Keratinocyte (primary cell): ENCODE results near the gene CENPV. TPM values are rescaled to one million over a fixed set of nuclear protein-coding genes. Genes with fewer than 3 reads are reported as not detected.

Experiments used
- DNase-seq: peaks from one replicate; pipeline ENCODE4 v3.0.0-alpha.2; 2011; ENCODE audit warnings: low read depth, missing footprints, low spot score
- FAIRE-seq: peaks from 2 replicates; lab custom pipeline; 2011; peaks lifted over from hg19 to GRCh38; lab: Jason Lieb, UNC
- H2AFZ ChIP-seq: 2 replicates; pipeline ENCODE4 v1.6.0; 2012; ENCODE audit warnings: low read length, control low read depth, inconsistent platforms; ENCODE audit not compliant: control insufficient read depth
- H3K27ac ChIP-seq: 2 replicates; pipeline ENCODE4 v1.5.1; 2011; ENCODE audit warnings: low read length; ENCODE audit not compliant: control insufficient read depth, insufficient read depth
- H3K27me3 ChIP-seq: 3 replicates; pipeline ENCODE4 v1.6.0; 2011; ENCODE audit warnings: low read length; ENCODE audit not compliant: control insufficient read depth, insufficient read depth; ENCODE audit errors: extremely low read depth
- H3K36me3 ChIP-seq, 2 experiments: 2 replicates in 1 of 2; 3 replicates in 1 of 2; pipeline ENCODE4 v1.5.1; 2011; ENCODE audit warnings: low read length in 2 of 2, mild to moderate bottlenecking in 1 of 2; ENCODE audit not compliant: control insufficient read depth in 2 of 2, insufficient read depth in 2 of 2; ENCODE audit errors: extremely low read depth in 1 of 2
- H3K4me1 ChIP-seq: 3 replicates; pipeline ENCODE4 v1.5.1; 2011; ENCODE audit warnings: low read length; ENCODE audit not compliant: control insufficient read depth, insufficient read depth; ENCODE audit errors: extremely low read depth
- H3K4me2 ChIP-seq: 3 replicates; pipeline ENCODE4 v1.6.0; 2011; ENCODE audit warnings: low read depth, low read length; ENCODE audit not compliant: control insufficient read depth, insufficient read depth; ENCODE audit errors: extremely low read depth
- H3K4me3 ChIP-seq, 3 experiments: fragments of 200-600 bp in 1 of 3; sonication (generic) in 1 of 3; 2 replicates in 2 of 3; 3 replicates in 1 of 3; pipeline ENCODE4 v1.5.1; 2011 to 2016; ENCODE audit warnings: low read length in 3 of 3, mild to moderate bottlenecking in 3 of 3, control low read depth in 2 of 3, inconsistent platforms in 1 of 3, low read depth in 1 of 3, mixed read lengths in 1 of 3, mixed run types in 1 of 3, moderate library complexity in 1 of 3; ENCODE audit not compliant: control insufficient read depth in 2 of 3, insufficient read depth in 2 of 3; ENCODE audit errors: extremely low read depth in 1 of 3
- H3K79me2 ChIP-seq: 2 replicates; pipeline ENCODE4 v1.6.0; 2012; ENCODE audit warnings: low read length; ENCODE audit not compliant: control insufficient read depth, insufficient read depth
- H3K9ac ChIP-seq: 3 replicates; pipeline ENCODE4 v1.6.0; 2011; ENCODE audit warnings: low read length; ENCODE audit not compliant: control insufficient read depth, insufficient read depth; ENCODE audit errors: extremely low read depth
- H3K9me1 ChIP-seq: 3 replicates; pipeline ENCODE4 v1.6.0; 2011; ENCODE audit warnings: low read length; ENCODE audit not compliant: control insufficient read depth, insufficient read depth; ENCODE audit errors: extremely low read depth
- H3K9me3 ChIP-seq: 2 replicates; pipeline ENCODE4 v1.5.1; 2012; ENCODE audit warnings: low read depth, low read length; ENCODE audit not compliant: control insufficient read depth
- H4K20me1 ChIP-seq: 3 replicates; pipeline ENCODE4 v1.6.0; 2011; ENCODE audit warnings: low read length; ENCODE audit not compliant: control insufficient read depth, insufficient read depth; ENCODE audit errors: extremely low read depth
- EZH2 ChIP-seq: IDR thresholded peaks from one replicate; pipeline ENCODE4 v1.6.1; 2012; ENCODE audit warnings: inconsistent platforms, mild to moderate bottlenecking, low read length, moderate library complexity
- dilution Hi-C: fragments of 300-500 bp; cut with MboI; formaldehyde crosslinking; loops from one replicate; pipeline ENCODE4 v1.7.0; 2020; ENCODE audit warnings: low sequenced_read_pairs; ENCODE audit not compliant: extremely low pct_ligation_motif_present
- polyA plus RNA-seq, 5 experiments: library from polyadenylated mRNA; depleted of rRNA in 3 of 5; stranded (reverse) in 3 of 5; stranded (forward) in 1 of 5; unstranded in 1 of 5; fragments of >200 nt; gene quantifications; 1 replicate in 1 of 5; 2 replicates in 3 of 5; 3 replicates in 1 of 5; pipeline versions ENCODE4 v1.2.1 to v1.2.3, GENCODE V29; 2011 to 2012; ENCODE audit warnings: missing spikeins in 2 of 5, low read depth in 1 of 5, low replicate concordance in 1 of 5
- TF ChIP-seq, protein P1 (sequence below), 3 experiments: IDR thresholded peaks in 1 of 3; conservative IDR thresholded peaks in 1 of 3; optimal IDR thresholded peaks in 1 of 3; 2 replicates in 2 of 3; 3 replicates in 1 of 3; pipeline versions ENCODE3 to v1.5.1; 2011; ENCODE audit warnings: low read length in 3 of 3, mild to moderate bottlenecking in 3 of 3, moderate library complexity in 2 of 3, control low read depth in 1 of 3, inconsistent platforms in 1 of 3; ENCODE audit not compliant: insufficient read depth in 2 of 3; ENCODE audit errors: extremely low read depth in 1 of 3

The CENPV gene
- polyA plus RNA-seq, 1 donor (not counting 4 experiments of a cell fraction or from before 2014, with no cell fraction given), result 1.5 TPM

DNA sequence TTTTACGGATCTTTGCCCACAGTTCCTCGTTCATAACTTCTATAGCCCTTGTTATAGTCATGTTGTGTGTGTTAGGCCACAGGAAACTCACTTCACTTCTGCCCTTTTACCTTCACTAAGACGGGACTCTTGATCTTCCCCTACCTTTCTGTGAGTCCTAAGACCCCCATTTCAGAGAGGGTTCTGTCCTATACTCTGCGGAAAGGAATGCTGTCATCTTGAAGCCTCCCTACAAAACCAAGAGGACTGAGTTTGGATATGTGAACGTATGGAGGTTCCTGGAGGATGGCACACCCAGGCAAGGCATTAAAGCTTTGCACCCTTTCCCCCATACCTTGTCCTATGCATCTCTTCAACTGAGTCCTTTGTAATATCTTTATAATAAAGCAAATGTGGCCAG is 31.3 kb upstream of the CENPV start:
- H3K27me3 ChIP-seq, result no peaks in the 10 kb centered on the region
- no peak overlapping the region for H2AFZ ChIP-seq
- peaks cover 15% of the 10 kb centered on the region for H4K20me1 ChIP-seq
- dilution Hi-C loops, result no loop called here
- no peak for FAIRE-seq
- H3K9me3 ChIP-seq, result no peaks in the 10 kb centered on the region
- peaks cover 9% of the 10 kb centered on the region for H3K4me1 ChIP-seq
- H3K9ac ChIP-seq, result no peak overlapping the region
- H3K27ac ChIP-seq, result no peak overlapping the region
- H3K36me3 ChIP-seq, result peaks cover 2 to 6% of the 10 kb centered on the region in 2 experiments
- DNase-seq, result no peak
- no peak overlapping the region for H3K4me2 ChIP-seq
- no peaks in the 10 kb centered on the region for H3K9me1 ChIP-seq
- H3K4me3 ChIP-seq, result no peak overlapping the region
- TF ChIP-seq, protein P1, sequence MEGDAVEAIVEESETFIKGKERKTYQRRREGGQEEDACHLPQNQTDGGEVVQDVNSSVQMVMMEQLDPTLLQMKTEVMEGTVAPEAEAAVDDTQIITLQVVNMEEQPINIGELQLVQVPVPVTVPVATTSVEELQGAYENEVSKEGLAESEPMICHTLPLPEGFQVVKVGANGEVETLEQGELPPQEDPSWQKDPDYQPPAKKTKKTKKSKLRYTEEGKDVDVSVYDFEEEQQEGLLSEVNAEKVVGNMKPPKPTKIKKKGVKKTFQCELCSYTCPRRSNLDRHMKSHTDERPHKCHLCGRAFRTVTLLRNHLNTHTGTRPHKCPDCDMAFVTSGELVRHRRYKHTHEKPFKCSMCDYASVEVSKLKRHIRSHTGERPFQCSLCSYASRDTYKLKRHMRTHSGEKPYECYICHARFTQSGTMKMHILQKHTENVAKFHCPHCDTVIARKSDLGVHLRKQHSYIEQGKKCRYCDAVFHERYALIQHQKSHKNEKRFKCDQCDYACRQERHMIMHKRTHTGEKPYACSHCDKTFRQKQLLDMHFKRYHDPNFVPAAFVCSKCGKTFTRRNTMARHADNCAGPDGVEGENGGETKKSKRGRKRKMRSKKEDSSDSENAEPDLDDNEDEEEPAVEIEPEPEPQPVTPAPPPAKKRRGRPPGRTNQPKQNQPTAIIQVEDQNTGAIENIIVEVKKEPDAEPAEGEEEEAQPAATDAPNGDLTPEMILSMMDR (optimal IDR thresholded peaks at IDR 0.05 in 1 of 3, IDR thresholded peaks at IDR 0.05 in 1 of 3, conservative IDR thresholded peaks at IDR 0.05 in 1 of 3; ENCODE audit: extremely low read depth in 1 of 3, insufficient read depth in 2 of 3, low read length in 3 of 3), result no peak
- H3K79me2 ChIP-seq, result peaks cover 19% of the 10 kb centered on the region

DNA sequence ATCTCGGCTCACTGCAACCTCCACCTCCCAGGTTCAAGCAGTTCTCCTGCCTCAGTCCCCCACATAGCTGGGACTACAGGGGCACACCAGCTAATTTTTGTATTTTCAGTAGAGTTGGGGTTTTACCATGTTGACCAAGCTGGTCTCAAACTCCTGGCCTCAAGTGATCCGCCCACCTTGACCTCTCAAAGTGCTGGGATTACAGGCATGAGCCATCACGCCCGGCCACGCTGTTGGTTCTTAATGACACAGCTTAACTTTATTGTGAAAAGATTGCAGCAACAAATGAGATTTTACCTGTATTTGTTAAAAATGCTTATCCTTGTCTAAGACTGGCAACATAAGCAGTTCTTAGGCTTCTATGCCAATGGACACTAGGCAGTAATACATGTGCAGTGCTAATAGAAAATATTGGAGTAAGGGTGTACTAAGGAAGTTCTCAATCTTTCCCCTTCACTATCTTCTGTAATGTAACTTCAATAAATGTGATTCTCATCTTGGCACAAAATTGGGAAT is 30.6 kb upstream of the CENPV start:
- peaks cover 15% of the 10 kb centered on the region for H4K20me1 ChIP-seq
- no peaks in the 10 kb centered on the region for H3K9me1 ChIP-seq
- DNase-seq (no peak), FAIRE-seq (no peak)
- peaks cover 2 to 6% of the 10 kb centered on the region in 2 experiments for H3K36me3 ChIP-seq
- H3K4me3 ChIP-seq, result no peak overlapping the region
- no peaks in the 10 kb centered on the region for H3K9me3 ChIP-seq
- dilution Hi-C loops, result no loop called here
- no peak for TF ChIP-seq EZH2
- TF ChIP-seq, protein P1 (optimal IDR thresholded peaks at IDR 0.05 in 1 of 3, IDR thresholded peaks at IDR 0.05 in 1 of 3, conservative IDR thresholded peaks at IDR 0.05 in 1 of 3; ENCODE audit: extremely low read depth in 1 of 3, insufficient read depth in 2 of 3, low read length in 3 of 3), result no peak
- no peak overlapping the region for H2AFZ ChIP-seq
- H3K4me2 ChIP-seq, result no peak overlapping the region
- no peaks in the 10 kb centered on the region for H3K27me3 ChIP-seq
- H3K79me2 ChIP-seq, result peaks cover 19% of the 10 kb centered on the region
- H3K4me1 ChIP-seq, result peaks cover 15% of the 10 kb centered on the region
- H3K27ac ChIP-seq, result no peak overlapping the region
- no peak overlapping the region for H3K9ac ChIP-seq
